Measurements from ENCODE around the gene ADGRL3.
"Not testable (repeated sequence)": the region's sequence is repeated elsewhere in the genome, so short reads cannot be mapped to it uniquely, and the experiment has no call there.

ADGRL3 gene

GRCh38 chr4:61817071-61817470, 616.9 kb downstream of the ADGRL3 start:
- no peak for DNase-seq (ENCODE audit: low read depth)

DNA sequence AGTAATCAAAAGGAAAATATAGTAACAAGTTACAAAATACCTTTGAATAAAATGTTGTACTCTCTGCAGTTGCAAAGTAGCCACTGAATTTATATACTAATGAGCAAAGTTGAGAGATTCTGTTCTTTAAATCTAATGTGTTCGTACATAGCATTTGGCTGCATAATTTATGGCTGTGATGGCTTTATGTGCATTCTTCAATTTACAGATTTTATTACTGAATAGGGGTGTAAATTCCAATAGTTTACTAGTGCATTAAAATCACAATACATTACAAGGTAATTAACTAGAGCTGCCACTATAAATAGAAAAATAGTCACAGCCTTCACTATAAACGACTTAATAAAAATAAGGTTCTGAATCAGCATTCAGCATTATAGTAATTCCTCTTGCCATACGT, 620.0 kb downstream of the ADGRL3 start:
- no peak for DNase-seq (ENCODE audit: low read depth)

- no peak for DNase-seq (ENCODE audit: low read depth)
Observed at GRCh38 chr4:61824454-61824853, 624.3 kb downstream of the ADGRL3 start.

DNA sequence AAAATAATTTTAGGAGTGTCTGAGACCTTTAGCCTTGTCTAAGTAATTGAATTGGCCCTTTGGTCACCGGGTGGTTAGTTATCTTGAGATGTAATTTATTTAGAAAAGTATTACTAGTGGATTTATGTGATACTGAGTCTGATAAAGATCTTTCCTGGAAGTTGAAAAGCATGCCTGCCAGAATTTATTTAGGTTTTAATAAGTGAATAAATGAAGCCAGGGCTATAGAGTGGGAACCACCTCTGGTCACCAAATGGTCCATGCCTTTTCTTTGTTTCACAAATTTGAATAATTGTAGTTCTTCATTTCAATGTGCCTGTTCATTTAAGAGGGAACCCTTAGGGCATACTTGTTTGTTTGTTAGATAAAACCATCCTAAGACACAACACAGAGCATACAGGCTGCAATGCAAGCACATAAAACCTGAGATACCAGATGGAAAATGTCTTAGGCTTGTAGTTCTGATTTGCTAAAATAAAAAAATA, 627.8 kb downstream of the ADGRL3 start:
- DNase-seq (ENCODE audit: low read depth): no peak

DNA sequence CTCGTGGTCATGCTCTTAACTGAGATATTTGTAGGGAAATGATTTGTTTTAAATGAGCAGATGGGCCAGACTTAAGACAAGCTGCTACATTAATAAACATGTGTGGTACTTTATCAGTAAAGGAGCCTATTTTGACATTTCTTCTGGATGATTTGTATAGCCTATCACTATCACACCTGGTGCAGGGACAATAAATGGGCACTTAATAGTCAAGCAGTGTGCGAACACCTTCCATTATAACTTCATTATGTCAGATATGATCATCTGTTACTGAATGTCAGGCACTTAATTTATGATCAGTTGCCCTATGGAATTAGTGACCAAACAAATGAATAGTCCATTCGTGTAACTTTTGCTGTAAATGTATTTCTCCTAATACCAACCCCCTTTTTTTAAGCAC, 628.8 kb downstream of the ADGRL3 start:
- DNase-seq (ENCODE audit: low read depth): no peak

GRCh38 chr4:61831987-61832386, 631.9 kb downstream of the ADGRL3 start:
- DNase-seq (ENCODE audit: low read depth): no peak

DNA sequence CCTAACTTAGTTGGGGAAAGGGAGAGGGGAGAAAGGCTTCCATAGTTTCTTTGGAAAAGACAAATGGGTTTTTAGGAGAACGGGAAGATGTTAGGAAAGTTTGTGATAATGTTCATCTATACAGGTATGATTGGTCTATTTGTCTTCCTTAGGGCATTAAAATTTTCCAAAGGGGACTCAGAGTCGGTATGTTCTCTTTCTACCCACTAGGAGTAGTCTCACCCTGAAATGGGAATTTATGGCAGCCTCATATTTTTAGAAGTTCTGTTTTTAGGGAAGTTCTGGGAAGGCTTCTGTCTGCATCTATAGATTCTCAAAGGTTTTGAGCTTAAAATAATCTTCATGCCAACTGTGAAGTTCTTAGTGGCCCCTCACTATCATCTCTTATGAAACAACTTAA, 637.3 kb downstream of the ADGRL3 start:
- no peak for DNase-seq (ENCODE audit: low read depth)

DNA sequence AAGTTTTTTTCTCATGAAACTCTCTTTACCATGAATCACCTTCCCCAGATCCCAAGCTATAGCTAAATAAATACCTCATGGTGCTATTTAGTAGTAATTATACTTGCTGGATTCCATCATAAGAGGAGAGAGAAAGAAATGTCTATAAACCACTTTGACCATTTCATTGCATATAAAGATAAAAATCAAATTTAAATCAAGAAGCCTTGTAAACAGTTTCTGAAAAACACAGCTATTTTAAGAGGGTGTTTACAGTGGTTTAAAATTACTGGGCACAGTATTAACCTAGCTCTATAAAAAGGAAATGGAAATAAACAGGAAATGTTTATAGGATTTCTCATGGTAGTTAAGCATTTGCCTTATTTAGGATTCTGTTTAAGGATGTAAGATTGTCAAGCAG, 637.9 kb downstream of the ADGRL3 start:
- DNase-seq (ENCODE audit: low read depth): no peak

DNA sequence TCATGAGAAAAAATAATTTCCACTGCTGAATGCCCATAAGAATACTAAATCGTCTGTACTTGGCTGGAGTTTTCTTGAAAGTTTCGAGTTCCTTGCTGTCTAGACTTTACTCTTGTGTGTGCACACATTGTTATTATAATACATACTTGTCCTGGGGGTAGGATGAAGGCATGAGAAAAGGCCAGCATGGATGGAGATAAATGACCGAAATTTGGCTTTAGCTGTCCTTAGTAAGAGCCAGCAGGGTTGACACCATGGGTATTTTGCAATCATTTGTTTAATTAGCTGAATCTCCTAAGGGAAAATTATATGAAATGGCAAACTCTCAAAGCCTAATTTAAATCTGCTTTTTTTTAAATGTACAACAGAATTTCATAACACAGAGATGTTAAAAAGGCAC, 641.6 kb downstream of the ADGRL3 start:
- no peak for DNase-seq (ENCODE audit: low read depth)

- no peak for DNase-seq (ENCODE audit: low read depth)
Observed at GRCh38 chr4:61851126-61851525, 651.0 kb downstream of the ADGRL3 start.

- not testable (repeated sequence) for DNase-seq (ENCODE audit: low read depth)
Observed at GRCh38 chr4:61852105-61852504, 652.0 kb downstream of the ADGRL3 start.

DNA sequence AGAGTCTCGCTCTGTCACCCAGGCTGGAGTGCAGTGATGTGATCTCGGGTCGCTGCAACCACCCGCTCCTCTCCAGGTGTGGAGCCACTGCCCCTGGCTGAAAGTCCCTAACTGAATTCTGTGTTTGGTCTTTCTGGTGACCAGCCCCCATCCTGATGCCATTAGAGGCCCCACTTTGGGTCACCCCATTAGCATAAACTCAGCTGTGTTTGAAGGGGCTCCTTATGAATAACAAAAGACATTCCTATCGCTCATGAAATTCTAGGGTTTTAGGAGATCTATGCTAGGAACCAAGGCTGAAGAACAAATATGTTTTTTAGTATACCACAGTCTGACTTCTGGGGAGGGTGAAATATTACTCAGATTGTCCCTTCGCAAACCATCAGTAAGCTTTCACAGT, 652.9 kb downstream of the ADGRL3 start:
- no peak for DNase-seq (ENCODE audit: low read depth)

DNA sequence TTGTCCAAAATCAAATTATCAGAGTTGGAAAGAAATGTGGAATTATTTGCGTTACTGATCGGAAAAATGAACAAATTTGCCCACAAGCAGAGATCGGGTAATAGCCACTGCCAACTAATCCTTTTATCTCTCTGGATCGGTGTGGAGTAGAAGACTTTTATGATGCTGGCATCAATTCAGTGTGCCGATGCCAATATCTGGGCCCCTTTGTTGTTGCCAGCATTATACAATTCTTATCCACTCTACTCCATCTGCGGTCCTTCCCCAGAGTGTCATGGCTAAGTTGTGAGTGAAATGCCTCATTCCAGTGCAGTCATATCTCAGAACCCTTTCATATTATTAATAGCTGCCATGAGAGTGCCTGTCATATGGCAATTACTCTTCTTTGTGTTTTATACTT, 660.2 kb downstream of the ADGRL3 start:
- no peak for DNase-seq (ENCODE audit: low read depth)

- DNase-seq (ENCODE audit: low read depth): no peak
Observed at GRCh38 chr4:61864286-61864685, 664.2 kb downstream of the ADGRL3 start.

DNA sequence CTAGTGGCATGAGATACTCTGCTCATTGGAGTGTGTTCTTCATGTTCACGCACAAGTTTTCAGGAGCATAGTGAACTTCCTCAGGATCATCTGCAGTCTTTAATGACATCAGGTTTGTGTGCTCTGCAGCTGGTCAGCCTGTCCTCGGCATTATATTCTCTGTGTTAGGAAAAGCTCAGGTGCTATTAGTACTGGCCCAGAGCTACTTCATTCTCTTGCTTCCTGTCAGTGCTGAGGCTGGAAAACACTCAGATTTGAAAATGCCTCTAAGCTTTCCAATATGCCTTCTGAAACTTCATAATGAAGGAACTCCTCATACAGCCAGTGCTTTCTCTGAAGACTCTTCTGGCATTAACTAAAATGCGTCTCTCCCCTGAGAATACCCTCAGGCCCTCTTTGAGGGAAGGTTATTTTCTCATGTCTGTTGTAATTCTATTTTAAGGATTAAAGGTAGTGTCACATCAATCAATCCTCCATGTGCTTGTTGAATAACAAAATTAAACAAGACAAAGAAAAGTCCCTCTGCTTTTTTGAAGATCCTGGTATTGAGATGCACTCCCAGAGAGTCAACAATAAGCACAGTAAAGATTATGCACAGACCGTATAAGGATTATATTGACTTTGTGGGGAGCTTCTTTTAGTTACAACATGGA, 666.4 kb downstream of the ADGRL3 start:
- DNase-seq (ENCODE audit: low read depth): no peak

- no peak for DNase-seq (ENCODE audit: low read depth)
Observed at GRCh38 chr4:61872983-61873382, 672.9 kb downstream of the ADGRL3 start.

GRCh38 chr4:61877266-61877665, 677.1 kb downstream of the ADGRL3 start:
- no peak for DNase-seq (ENCODE audit: low read depth)

DNA sequence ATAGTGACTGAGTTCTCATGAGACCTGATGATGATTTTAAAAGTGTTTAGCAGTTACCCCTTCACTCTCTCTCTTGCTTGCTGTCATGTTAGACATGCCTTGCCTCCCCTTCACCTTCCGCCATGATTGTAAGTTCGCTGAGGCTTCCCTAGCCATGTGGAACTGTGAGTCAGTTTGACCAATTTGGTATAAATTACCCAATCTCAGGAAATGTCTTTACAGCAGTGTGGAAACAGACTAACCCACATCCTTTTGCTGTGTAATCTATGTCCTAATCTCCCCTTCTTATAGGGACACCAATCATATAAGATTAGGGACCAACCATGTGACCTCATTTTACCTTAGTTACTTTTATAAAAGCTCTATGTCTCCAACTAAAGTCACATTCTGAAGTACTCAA, 677.8 kb downstream of the ADGRL3 start:
- no peak for DNase-seq (ENCODE audit: low read depth)

- DNase-seq (ENCODE audit: low read depth): no peak
Observed at GRCh38 chr4:61882381-61882780, 682.3 kb downstream of the ADGRL3 start.

DNA sequence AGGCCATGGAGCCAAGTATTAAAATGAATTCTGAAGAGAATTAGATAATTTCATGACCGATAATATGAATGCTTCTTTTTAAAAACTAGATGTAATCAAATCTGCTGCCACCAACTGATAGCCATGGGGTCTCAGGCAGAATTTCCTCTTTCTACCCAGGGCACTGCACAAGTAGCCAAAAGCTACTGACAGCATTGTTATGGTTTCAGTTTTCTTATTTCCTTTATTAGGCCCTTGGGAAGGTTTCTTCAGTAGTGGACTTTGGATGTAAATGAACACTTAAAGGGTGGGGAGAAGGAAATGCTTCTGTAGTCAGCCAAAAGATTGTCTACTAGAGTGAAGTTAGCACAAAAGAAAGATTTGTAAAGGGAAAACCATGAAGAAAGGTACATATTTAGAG, 686.0 kb downstream of the ADGRL3 start:
- DNase-seq (ENCODE audit: low read depth): no peak

DNA sequence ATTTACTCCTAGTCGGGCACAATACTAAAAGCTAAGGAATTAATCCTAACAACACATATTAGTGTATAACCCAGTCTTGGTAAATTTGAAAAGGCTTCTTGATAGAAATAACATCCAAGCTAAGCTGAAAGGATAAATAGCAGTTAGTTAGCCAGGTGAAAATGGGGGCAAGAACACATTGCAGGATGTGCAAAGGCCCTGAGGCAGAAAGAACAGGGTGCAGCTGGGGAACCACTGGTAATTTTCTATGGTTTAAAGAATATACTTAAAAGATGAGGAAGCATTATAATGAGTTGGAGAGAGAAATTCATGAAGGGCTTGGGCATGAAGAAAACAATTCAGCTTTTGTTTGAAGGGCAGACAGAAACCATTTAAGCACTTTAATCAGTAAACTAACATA, 689.0 kb downstream of the ADGRL3 start:
- DNase-seq (ENCODE audit: low read depth): no peak

DNA sequence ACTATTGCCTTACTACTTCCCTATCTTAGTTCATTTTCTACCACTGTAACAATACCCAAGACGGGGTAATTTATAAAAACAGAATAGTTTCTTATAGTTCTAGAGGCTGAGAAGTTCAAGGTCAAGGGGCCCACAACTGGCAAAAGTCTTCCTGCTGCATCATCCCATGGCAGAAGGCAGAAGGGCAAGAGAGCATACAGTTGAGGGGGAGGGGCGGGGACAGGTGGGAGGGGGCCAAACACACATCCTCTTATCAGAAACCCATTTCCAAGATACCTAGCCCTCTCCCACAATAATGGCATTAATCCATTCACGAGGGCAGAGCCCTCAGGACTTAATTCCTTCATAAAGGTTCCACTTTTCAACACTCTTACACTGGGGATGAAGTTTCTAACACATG, 690.2 kb downstream of the ADGRL3 start:
- no peak for DNase-seq (ENCODE audit: low read depth)

- no peak for DNase-seq (ENCODE audit: low read depth)
Observed at GRCh38 chr4:61891953-61892352, 691.8 kb downstream of the ADGRL3 start.

GRCh38 chr4:61896634-61897033, 696.5 kb downstream of the ADGRL3 start:
- DNase-seq (ENCODE audit: low read depth): no peak

DNA sequence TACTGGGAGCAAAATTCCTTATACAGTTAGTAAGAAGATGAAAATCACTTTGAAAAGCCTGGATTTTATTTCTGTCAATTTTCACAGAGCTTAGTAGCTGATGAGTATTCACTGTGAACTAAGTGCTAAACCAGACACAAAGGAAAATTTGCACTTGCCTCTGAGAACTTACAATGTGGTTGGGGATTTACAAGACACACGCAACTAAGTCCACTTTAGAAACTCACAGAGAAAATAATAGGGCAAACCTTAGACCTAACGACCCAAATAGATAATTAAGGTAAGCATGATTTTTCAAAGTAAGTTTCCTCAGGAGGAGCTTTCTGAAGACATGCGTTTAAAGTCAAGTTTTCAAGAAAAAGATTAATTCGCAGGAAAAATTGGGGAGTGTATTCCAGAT, 708.9 kb downstream of the ADGRL3 start:
- DNase-seq (ENCODE audit: low read depth): no peak

All from stimulated activated CD8-positive, alpha-beta memory T cell treated with anti-CD3 and anti-CD28 coated beads, Interleukin-15, amount 100 ng/mL, for 24 hours (primary cell).